Activated T-helper 1 cell treated with anti-CD3 and anti-CD28 coated beads, Interleukin-2, amount 50 U/mL, for 16 hours (primary cell): Measurements from ENCODE around the gene IL3RA.

Experiments
- DNase-seq, 2 donors: peaks; one replicate each; pipeline ENCODE4 v3.0.0-alpha.2; 2020; ENCODE audit warnings: low read depth in 1 of 2, low spot score in 1 of 2

IL3RA gene

DNA sequence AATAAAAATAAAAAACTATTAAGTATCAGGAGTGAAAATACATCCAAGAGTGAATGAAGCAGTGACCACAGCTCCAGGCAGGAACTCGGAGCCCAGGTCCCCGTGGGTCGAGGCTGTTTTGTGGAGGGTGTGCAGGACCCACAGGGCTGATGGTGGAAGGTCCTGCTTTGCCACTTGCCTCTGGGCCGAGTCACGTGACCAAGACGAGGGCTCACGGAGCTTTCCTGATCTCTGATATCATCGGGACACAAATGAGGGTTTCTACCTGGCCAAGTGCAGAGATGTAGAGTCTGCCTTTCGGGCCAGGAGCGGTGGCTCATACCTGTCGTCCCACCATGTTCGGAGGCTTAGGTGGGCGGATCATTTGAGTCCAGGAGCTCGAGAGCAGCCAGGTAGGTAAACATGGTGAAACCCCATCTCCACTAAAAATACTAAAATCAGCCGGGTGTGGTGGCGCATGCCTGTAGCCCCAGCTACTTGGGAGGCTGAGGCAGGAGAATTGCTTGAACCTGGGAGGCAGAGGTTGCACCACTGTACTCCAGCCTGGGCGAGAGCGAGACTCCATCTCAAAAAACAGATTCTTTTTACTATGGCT, 48.2 kb downstream of the IL3RA start:
- no peak for DNase-seq

DNA sequence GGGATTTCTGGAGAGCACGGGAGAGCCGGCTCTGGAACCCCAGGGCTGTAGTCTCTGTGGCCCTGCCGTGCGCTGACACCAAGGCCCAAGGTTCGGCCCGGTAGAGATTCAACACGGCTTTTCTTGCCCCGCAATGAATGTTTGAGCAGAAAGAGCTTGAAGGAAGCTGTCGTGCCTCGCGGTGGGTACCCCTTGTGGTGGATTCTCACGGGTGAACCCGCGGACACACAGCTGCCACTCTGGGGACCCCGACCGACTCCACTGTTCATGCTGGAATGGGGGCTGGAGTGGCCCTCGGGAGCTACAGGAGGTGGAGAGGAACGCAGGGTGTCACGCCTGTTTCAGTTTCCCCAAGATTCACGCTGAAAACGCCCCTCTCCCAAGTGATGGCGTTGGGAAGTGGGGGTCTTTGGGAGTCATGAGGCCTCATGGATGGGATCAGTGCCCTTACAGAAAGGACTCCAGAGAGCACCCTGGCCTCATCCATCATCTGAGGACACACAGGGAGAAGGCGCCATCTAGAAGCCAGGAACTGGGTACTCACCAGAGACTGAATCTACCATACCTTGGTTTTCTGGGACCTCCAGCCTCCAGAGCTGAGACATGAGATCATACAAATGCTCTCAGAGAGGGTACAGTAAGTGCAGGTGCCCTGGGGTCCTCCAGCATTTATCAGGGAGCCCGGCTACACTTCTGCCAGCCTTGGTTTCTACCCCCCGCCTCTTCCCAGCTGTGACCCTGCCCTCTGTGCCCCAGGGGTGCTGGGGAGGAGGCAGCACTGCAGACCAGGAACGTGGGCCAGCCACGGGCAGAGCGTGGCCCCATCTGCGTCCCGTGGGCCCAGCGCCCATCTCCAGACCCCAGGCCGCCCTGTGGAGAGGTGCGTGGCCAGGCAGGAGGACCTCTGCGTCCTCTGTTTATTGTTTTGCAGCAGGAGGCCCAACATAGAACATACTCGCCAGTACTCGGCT, 49.0 kb downstream of the IL3RA start:
- no peak for DNase-seq

GRCh38 chrX:1386338-1387127, 49.9 kb downstream of the IL3RA start:
- no peak for DNase-seq

DNA sequence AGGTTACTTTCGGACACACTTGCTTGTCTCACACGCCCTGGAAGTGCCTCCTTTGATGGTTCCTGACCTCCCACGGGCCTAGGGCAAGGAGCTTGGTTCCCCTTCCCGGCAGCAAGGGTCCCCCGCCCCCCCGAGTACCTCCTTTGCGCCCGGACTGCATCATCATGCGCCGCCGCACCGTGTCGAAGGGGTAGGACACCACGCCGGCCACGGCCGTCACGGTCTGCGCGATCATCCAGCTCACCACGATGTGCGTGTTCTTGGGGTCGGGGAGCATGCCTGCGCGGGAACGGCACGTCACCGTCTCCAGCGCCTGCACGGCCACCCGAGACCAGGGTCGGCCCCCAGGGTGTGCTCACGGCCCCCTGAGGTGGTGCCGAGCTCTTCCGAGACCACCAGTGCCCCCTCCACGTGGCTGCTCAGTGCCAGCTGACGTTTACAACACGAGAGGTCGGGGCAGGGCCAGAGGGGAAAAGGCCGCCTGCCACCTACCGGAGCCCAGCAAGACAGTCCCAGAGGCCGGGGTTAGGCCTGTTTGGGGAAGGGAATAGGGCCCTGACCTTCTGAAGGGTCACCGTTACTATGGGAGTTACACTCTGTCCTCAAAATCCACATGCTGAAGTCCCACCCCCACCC, 50.7 kb downstream of the IL3RA start:
- DNase-seq, result no peak

- DNase-seq, result no peak
Measured at GRCh38 chrX:1388651-1389050, 52.1 kb downstream of the IL3RA start.

DNA sequence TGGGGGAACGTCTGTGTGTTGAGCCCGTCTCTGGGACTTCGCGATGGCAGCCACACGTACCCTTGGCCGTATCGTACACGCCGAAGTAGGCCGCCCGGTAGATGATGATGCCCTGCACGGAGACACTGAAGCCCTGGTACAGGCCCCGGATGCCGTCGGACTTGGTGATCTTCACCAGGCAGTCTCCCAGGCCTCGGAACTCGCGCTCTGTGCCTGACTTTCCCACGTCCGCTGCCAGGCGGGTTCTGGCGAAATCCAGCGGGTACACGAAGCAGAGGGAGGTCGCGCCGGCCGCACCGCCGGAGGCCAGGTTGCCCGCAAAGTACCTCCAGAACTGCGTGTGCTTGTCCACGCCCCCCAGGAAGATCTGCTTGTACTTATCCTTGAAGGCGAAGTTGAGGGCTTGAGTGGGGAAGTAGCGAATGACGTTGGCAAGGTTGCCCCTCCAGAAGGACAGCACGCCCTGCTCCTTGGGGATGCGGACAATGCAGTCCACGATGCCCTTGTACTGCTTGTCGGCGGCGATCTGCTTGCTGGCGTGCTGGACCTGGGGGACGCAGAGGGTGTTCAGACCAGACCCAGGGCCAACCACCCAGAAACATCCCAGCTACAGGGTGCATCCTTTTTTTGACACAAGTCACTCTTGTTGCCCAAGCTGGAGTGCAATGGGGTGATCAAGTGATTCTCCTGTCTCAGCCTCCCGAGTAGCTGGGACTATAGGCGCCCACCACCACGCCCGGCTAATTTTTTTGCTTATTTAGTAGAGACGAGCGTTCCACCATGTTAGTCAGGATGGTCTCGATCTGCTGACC, 52.8 kb downstream of the IL3RA start:
- DNase-seq, result no peak

DNA sequence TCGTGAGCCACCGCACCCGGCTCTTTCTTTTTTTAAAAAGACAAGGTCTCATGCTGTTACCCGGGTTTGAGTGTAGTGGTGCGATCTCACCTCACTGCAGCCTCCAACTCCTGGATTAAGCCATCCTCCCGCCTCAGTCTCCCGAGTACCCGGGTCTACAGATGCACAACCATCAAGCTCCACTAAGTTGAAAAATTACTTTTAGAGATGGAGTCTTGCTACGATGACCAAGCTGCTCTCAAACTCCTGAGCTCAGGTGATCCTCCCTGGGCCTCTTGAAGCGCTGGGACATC, 53.4 kb downstream of the IL3RA start:
- no peak for DNase-seq

DNA sequence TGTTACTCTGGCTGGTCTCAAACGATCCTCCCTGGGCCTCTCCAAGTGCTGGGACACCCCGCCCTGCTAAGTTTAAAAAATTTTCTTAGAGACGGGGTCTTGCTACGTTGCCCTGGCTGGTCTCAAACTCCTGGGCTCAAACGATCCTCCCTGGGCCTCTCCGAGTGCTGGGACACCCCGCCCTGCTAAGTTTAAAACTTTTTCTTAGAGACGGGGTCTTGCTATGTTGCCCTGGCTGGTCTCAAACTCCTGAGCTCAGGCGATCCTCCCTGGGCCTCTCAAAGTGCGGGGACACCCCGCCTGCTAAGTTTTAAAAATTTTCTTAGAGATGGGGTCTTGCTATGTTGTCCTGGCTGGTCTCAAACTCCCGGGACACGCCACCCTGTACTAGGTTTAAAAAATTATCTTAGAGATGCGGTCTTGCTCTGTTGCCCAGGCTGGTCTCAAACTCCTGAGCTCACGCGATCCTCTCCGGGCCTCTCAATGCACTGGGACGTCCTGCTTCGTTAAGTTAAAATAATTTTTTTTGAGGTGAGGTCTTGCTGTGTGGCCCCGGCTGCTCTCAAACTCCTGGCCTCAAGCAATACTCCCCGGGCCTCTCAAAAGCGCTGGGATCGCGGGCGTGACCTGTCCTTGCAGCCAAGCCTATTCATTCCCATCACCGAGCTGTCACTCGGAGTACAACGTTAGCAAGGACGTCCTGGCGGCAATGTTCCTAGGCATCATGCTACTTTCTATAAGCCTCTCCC, 54.2 kb downstream of the IL3RA start:
- no peak for DNase-seq

- DNase-seq, result peak; percentile 82 to 93
Measured at GRCh38 chrX:1391370-1391706, 54.8 kb downstream of the IL3RA start.

DNA sequence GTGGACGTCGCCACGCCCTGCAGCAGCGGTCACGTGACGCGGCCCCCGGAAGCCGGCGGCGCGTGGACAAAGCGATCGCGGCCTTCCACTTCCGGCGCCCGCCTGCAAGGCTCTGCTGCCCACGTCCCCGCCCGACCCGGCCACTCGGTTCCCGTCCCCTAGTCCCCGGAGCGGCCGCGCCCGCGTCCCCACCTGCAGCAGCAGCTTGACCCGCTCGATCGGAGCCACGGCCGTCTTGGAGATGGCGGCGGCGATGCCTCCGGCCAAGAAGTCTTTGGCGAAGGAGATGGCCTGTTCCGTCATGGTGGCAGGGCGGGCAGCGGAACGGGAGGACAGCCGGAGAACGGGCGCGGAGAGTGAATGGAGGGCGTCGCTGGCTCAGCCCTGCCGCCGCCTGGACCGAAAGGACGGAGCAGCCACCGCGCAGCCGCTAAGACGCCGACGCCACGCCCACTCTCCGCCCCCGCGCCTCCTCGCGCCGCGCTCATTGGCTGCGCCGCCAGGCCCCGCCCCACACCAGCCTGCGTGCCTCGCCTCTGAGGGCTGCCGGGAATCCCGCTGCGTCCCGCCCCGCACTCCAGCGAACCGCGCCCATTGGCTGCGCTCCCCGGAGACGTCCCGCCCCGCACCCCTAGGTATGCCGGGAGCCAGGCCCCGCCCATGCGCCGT, 55.3 kb downstream of the IL3RA start, which contains the start of gene SLC25A6:
TSS of gene SLC25A6 (minus strand) at position 407 of the 669 bp plus-strand sequence. CDS start at position 303, 104 bp downstream.
- peak; percentile 98 to 100 for DNase-seq

DNA sequence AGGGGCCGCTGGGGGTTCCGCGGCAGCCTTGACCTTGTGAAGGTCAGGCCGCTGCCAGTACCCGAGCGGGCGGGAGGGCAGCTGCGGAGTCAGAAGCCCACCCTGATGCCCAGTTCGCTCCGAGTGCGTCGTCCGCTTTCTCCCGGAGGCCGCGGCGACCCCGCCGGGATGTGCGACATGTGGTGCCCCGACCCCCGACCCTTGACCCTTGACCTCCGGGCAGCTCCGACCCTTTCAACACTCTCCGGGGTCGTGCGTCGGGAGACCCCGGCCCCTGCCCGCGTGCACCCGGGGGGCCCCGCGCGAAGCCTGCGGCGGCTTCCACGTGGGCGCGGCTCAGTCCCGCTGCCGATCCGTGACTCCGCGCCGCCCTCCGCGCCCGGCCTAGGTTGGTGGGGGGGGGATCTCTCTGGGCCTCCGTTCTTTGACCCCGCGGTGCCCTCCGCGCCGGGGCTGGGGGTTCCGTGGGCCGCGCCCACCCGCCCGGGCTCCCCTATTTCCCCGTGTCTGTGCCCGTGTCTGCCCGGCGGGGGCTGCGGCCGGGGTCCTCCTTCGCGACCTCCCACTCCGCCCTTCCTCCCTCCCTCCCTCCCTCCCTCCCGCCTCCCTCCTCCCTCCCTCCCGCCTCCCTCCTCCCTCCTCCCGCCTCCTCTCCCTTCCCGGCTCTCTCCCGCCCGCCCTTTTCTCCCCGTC, 55.9 kb downstream of the IL3RA start:
- no peak for DNase-seq

- no peak for DNase-seq
Measured at GRCh38 chrX:1393871-1394615, 57.5 kb downstream of the IL3RA start.

- no peak for DNase-seq
Measured at GRCh38 chrX:1394731-1395501, 58.3 kb downstream of the IL3RA start.

GRCh38 chrX:1395646-1396216, 59.1 kb downstream of the IL3RA start:
- DNase-seq, result no peak

DNA sequence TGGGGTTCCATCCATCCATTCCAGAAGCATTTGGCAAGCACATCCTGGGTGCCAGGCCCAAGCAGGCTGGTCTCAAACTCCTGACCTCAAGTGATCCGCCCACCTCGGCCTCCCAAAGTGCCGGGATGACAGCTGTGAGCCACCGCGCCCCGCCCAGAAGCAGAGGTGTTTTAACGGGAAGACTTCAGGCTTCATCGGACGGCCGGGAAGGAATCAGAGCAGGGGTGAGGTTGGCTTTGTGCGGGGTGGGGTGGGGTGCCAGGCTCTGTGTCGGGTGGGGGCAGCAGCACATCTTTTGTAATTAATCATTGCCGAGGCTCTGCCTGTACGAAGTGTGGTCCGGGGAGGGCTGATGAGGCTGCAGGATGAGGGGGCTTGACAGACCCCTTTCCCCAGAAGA, 60.4 kb downstream of the IL3RA start:
- DNase-seq, result no peak

DNA sequence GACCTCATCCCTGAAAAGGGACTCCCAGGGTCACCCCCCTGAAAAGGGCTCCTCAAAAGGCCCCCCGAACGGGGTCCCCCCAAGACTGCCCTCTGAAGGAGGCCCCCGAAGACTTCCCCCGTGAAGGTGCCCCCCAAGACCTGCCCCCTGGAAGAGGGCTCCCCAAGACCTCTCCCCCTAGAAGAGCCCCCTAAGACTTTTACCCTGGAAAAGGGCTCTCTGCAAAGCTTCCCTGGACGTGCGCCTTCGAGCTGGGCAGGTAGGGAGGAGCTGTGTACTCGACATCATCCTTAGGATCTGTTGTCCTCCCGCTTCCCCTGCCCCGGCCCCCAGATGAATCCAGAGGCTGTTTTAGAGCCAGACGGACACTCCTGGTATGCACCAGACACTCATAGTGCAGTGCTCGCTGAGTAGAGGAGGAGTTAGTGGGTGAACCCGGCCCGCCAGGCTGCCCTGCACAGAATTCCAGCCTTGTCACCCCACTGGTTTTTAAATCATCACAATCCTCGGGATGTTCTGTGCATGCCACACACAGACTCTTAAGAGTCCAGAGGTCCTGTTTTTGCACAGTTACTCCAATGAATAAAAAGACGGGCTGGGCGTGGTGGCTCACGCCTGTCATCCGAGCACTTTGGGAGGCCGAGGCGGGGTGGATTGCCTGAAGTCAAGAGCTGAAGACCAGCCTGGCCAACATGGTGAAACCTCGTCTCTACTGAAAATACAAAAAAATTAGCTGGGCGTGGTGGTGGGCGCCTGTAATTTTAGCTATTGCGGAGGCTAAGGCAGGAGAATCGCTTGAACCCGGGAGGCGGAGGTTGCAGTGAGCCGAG, 61.1 kb downstream of the IL3RA start:
- DNase-seq, result no peak
